HG03460 (cell line): Measurements from ENCODE around the gene ESR1.
"Not testable (repeated sequence)": the region's sequence is repeated elsewhere in the genome, so short reads cannot be mapped to it uniquely, and the experiment has no call there.

Experiments
- ATAC-seq: cut with Tn5 transposase; IDR thresholded peaks from one replicate; pipeline ENCODE4 v1.9.1; 2021; ENCODE audit not compliant: unreplicated experiment

ESR1 gene

DNA sequence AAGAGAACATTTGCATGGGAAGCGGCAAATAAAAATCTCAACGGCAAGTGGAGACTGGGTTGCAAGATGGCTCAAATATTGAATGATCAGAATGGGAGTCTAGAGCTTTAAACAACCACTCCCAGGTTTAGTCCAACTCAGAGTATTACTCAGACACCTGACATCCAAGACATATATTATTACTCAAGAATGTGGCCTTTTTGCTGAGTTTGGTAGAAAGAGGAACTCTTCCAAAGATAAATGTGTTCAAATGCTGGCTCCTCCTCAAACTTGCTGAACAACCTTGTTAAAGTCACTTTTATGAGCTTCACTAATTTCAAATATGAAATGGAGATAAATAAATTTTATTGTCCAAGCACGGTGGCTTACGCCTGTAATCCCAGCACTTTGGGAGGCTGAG is 77.8 kb downstream of the ESR1 start:
- ATAC-seq = no peak

GRCh38 chr6:151891524-151891923 is 84.0 kb downstream of the ESR1 start:
- no peak for ATAC-seq

DNA sequence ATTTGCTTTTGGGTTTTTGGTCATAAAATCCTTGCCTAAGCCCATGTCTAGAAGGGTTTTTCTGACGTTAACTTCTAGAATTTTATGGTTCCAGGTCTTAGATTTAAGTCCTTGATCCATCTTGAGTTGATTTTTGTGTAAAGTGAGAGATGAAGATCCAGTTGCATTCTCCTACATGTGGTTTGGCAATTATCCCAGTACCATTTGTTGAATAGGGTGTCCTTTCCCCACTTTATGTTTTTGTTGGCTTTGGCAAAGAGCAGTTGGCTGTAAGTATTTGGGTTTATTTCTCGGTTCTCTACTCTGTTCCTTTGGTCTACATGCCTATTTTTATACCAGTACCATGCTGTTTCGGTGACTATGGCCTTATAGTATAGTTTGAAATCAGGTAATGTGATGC is 86.9 kb downstream of the ESR1 start:
- not testable (repeated sequence) for ATAC-seq

GRCh38 chr6:151899221-151899620 is 91.7 kb downstream of the ESR1 start:
- ATAC-seq = not testable (repeated sequence)

GRCh38 chr6:151899796-151900195 is 92.3 kb downstream of the ESR1 start:
- ATAC-seq = not testable (repeated sequence)

- no peak for ATAC-seq
These were observed 92.8 kb downstream of the ESR1 start for GRCh38 chr6:151900256-151900655.

DNA sequence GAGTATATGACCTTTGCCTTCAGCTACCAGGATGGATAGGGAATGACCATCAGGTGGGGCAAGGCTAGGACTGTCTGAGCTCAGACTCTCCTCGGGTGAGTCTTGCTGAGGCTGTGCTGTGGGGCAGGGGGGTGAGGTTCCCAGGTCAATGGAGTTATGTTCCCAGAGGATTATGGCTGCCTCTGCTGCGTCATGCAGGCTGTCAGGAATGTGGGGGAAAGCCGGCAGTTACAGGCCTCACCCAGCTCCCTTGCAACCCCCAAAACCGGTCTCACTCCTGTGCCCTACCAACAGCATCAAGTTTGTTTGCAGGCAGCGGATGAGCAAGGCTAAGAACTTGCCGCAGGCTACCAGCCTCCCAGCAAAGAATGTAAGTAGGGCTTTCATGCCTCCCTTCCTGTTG is 93.5 kb downstream of the ESR1 start:
- ATAC-seq = no peak

GRCh38 chr6:151904631-151905030 is 97.1 kb downstream of the ESR1 start:
- no peak for ATAC-seq

GRCh38 chr6:151905072-151905471 is 97.6 kb downstream of the ESR1 start:
- no peak for ATAC-seq

GRCh38 chr6:151905854-151906253 is 98.4 kb downstream of the ESR1 start:
- no peak for ATAC-seq

- no peak for ATAC-seq
These were observed 103.9 kb downstream of the ESR1 start for GRCh38 chr6:151911401-151911800.

DNA sequence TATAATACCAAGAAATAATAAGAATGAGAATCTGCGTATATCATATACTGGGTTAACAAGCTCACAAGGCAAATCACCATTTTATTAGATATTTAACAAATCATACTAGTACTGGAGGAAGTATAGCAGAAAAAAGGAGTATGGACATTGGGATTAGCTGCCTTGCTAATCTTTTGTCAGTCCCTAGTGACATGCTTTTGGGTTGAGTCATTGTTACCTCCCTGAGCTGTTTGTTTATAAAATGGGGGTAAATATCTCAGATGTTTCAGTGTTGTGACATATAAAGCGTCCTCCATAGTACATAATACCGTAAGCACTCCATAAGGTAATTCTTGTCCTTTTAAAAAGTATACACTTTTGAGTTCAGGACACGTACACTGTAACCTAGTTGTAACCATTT is 107.0 kb downstream of the ESR1 start:
- ATAC-seq = no peak

DNA sequence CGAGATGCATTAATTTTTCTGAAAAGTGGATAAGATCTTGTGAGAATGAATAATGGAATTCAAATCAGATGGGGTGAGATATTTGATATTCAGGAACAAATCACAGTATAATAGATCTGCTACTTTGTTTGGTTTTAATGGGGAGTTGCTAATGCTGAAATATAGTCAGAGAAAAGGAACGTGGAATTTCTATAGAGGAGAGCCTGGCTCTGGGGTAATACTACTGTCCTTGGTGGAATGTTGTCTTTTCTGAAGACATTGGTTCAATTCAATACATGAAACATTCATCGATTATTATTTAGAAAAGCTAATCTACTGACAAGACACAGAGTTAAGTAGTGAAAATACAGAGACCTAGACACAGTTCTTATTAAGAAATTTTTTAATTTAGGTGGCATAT is 108.6 kb downstream of the ESR1 start:
- ATAC-seq = no peak

- ATAC-seq = no peak
These were observed 109.2 kb downstream of the ESR1 start for GRCh38 chr6:151916680-151917164.

DNA sequence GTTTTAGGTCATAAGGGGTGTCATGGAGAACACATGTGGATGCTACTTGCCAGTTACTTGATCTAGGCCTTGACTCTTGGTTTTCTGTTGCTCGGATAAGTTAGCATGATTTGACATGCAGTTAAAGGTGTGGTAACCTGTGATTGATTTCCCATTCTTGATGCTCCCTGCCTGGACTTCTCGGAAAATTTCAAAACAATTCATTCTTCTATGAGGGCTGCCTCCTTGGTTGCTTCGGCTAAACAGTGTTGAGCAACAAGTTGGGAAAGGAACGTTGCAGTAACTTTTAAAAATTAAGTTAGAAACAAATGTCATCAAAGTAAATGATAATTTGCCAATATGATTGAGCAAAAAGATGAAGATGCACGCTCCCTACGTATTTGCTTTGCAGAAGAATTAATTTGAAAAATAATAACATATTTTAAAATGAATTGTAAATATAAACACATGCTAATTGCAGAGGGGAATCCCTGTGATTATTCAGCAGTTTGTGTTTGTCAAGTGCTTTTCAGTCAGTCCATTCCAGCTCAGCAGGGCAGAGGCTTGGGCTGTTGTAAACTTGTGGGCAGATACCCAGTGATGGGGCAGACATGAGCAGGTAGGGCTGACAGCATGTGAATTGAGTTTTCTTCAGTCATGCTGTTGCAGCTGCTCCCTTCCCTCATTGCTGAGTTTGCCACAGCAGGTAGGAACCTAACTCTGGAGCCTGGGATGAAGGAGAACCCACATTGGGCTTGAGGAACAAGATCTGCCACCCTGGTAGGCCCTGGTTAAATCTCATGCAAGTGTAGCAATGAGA is 110.2 kb downstream of the ESR1 start:
- no peak for ATAC-seq

DNA sequence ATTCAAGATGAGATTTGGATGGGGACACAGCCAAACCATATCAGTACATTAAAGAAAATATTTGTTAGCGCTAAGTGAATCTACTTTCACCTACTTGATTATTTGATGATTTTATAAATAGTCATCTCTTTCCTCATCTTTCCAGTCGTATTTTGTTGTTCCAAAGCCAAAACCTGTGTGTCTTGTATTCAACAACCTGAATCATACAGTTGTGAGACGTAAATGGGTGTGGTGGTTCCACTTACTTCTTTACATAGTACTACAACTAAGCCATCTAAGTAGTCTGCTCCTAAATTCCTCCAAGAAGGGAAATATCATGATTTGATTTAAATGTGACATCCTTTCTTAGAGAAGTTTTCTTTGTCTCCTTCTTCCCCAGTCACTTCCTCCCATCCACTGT is 132.8 kb downstream of the ESR1 start:
- no peak for ATAC-seq

GRCh38 chr6:151948002-151948743 is 140.7 kb downstream of the ESR1 start:
- ATAC-seq = no peak

- ATAC-seq = no peak
These were observed 150.8 kb downstream of the ESR1 start for GRCh38 chr6:151958332-151958731.

DNA sequence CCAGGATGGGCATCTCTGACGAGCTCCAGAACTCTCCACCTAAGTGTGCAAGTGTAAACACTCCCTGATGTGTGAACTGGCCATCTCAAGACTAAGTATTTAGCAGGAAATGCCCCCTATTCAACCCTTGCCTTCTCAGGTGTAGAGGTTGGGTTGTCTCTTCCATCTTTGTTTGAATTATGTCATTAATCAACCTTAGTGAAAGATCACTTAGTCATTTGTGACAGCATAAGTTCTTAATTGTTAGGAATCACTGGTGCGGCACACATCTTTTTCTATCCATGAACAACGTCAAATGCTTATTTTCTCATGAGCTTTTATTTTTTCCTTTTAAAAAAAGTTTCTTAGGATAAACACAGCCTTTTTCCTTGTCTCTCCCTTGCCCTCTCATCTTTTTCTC is 151.6 kb downstream of the ESR1 start:
- ATAC-seq = no peak

- no peak for ATAC-seq
These were observed 154.3 kb downstream of the ESR1 start for GRCh38 chr6:151961809-151962208.

GRCh38 chr6:151962246-151962846 is 154.9 kb downstream of the ESR1 start:
- ATAC-seq = no peak

- no peak for ATAC-seq
These were observed 155.5 kb downstream of the ESR1 start for GRCh38 chr6:151963001-151963400.
